ENCODE measurements around the gene SLC37A1.

The SLC37A1 gene

GRCh38 chr21:42505090-42505726 is 8.4 kb upstream of the SLC37A1 start:
- TF ChIP-seq, protein P1, sequence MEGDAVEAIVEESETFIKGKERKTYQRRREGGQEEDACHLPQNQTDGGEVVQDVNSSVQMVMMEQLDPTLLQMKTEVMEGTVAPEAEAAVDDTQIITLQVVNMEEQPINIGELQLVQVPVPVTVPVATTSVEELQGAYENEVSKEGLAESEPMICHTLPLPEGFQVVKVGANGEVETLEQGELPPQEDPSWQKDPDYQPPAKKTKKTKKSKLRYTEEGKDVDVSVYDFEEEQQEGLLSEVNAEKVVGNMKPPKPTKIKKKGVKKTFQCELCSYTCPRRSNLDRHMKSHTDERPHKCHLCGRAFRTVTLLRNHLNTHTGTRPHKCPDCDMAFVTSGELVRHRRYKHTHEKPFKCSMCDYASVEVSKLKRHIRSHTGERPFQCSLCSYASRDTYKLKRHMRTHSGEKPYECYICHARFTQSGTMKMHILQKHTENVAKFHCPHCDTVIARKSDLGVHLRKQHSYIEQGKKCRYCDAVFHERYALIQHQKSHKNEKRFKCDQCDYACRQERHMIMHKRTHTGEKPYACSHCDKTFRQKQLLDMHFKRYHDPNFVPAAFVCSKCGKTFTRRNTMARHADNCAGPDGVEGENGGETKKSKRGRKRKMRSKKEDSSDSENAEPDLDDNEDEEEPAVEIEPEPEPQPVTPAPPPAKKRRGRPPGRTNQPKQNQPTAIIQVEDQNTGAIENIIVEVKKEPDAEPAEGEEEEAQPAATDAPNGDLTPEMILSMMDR (IDR thresholded peaks at IDR 0.05; ENCODE audit: insufficient read depth, missing control alignments): no peak
- FAIRE-seq (no peak), DNase-seq (ENCODE audit: insufficient read length, low spot score) (no peak)

DNA sequence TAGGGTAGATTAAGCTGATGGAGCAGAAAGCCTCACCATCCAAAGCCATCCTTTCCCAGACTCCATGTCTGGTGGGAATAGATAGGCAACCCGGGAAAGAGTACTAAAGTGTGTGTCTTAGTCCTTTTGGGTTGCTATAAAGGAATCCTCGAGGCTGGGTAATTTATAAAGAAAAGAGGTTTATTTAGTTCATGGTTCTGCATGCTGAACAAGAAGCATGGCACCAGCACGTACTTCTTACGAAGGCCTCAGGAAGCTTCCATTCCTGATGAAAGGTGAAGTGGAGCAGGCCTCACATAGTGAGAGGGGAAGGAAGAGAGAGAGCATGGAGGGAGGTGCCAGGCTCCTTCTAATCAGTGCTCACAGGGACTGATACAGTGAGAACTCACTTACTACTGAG is 6.2 kb upstream of the SLC37A1 start:
- TF ChIP-seq, protein P1 (IDR thresholded peaks at IDR 0.05; ENCODE audit: insufficient read depth, missing control alignments): no peak
- DNase-seq (ENCODE audit: insufficient read length, low spot score) (no peak), FAIRE-seq (no peak)

DNA sequence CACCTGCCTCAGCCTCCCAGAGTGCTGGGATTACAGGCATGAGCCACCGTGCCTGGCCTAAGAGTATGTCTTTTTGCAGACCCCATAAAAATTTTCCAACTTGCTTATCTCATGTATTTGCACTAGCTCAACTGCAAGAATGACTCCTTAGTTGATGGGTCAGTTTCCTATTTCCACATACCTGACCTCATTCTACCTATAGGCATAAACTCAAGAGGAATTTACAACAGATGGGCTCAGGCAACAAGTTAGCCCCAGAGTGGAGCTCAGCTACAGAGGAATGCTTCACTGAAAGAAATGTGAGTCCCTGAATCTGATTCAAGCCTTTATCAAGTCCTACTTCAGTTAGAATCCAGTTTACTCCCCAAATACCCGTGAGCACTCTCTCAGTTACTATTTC is 5.3 kb upstream of the SLC37A1 start:
- TF ChIP-seq, protein P1 (IDR thresholded peaks at IDR 0.05; ENCODE audit: insufficient read depth, missing control alignments): no peak
- DNase-seq (ENCODE audit: insufficient read length, low spot score): no peak
- FAIRE-seq: no peak

- FAIRE-seq (no peak), DNase-seq (ENCODE audit: insufficient read length, low spot score) (no peak)
- TF ChIP-seq, protein P1 (IDR thresholded peaks at IDR 0.05; ENCODE audit: insufficient read depth, missing control alignments): no peak
These were observed 4.4 kb upstream of the SLC37A1 start for GRCh38 chr21:42509244-42509643.

GRCh38 chr21:42512346-42513034 is 1.2 kb upstream of the SLC37A1 start:
- FAIRE-seq (no peak), DNase-seq (ENCODE audit: insufficient read length, low spot score) (no peak)
- TF ChIP-seq, protein P1 (IDR thresholded peaks at IDR 0.05; ENCODE audit: insufficient read depth, missing control alignments): no peak

GRCh38 chr21:42513985-42514882 is 582 bp downstream of the SLC37A1 start:
- TF ChIP-seq, protein P1 (IDR thresholded peaks at IDR 0.05; ENCODE audit: insufficient read depth, missing control alignments): no peak
- no peak for FAIRE-seq
- no peak for DNase-seq (ENCODE audit: insufficient read length, low spot score)

All from D721Med (cell line).